GM18907 (cell line): ENCODE measurements around the gene TOMM34.

ENCODE experiments used
- ATAC-seq: cut with Tn5 transposase; IDR thresholded peaks from one replicate; pipeline ENCODE4 v1.9.1; 2021; ENCODE audit warnings: mild to moderate bottlenecking, moderate library complexity; ENCODE audit not compliant: unreplicated experiment

Gene TOMM34

GRCh38 chr20:44960103-44960852 lies at the start of gene TOMM34:
Gene TOMM34 (minus strand): TSS chr20:44960397. CDS start chr20:44960333, 64 bp downstream.
- ATAC-seq: peak; percentile 82

GRCh38 chr20:45008521-45009049 lies 48.4 kb upstream of the TOMM34 start:
- ATAC-seq: no peak

- ATAC-seq: no peak
These were observed 37.5 kb upstream of the TOMM34 start for GRCh38 chr20:44997668-44998067.

DNA sequence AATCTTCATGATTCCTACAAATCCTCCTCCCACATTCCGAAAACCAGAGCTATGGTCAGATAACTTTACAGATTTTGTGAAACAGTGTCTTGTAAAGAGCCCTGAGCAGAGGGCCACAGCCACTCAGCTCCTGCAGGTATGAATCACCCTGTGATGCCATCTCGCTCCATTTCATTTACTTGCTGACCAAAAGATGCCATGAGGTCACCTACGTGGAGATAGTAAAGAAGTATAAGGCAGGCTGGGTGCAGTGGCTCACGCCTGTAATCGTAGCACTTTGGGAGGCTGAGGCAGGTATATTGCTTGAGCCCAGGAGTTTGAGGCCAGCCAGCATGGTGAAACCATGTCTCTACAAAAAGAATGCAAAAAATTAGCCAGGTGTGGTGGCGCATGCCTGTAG lies 37.0 kb upstream of the TOMM34 start:
- ATAC-seq: no peak

DNA sequence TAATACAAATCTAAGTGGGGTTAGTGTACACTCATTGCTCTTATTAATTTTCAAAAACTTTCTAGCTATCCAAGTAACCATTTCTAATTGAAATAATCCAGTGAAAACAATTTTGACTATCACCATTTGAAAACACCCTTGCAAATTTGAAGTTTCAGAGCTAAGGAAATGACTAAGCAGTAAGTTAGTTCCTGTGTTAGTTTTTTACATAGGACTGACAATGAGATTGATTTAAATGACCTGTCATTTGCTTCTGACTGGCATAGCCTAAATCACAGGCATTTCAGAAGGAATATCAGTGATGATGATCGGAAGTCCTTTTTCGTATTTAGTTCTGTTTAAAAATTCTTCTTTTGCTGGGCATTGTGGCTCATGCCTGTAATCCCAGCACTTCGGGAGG lies 33.1 kb upstream of the TOMM34 start:
- no peak for ATAC-seq

GRCh38 chr20:44990957-44991356 lies 30.8 kb upstream of the TOMM34 start:
- no peak for ATAC-seq

GRCh38 chr20:44990425-44990824 lies 30.2 kb upstream of the TOMM34 start:
- no peak for ATAC-seq

- ATAC-seq: no peak
These were observed 28.5 kb upstream of the TOMM34 start for GRCh38 chr20:44988631-44989171.

GRCh38 chr20:44983093-44983674 lies 23.0 kb upstream of the TOMM34 start:
- no peak for ATAC-seq

DNA sequence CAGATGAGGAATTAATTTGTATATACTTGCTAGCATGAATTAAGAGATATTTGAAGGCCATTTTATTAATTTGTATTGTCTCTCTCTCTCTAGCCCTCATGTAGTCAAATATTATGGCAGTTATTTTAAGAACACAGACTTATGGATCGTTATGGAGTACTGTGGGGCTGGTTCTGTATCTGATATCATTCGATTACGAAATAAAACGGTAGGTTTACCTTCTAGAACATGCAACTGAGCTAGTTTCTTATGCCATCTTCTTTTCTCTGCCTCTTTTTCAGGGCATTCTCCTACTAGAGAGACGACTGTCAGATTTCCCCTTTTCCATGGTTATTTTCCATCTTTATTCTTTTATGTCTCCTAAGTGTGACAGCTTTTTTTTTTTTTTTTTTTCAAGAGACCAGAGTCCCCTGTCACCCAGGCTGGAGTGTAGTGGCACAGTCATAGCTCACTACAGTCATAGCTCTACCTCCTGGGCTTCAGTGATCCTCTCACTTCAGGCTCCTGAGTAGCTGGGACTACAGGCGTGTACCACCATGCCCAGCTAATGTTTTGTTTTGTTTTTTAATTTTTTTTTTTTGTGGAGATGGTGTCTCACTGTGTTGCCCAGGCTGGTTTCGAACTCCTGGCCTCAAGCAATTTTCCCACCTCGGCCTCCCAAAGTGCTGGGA lies 21.7 kb upstream of the TOMM34 start:
- no peak for ATAC-seq

DNA sequence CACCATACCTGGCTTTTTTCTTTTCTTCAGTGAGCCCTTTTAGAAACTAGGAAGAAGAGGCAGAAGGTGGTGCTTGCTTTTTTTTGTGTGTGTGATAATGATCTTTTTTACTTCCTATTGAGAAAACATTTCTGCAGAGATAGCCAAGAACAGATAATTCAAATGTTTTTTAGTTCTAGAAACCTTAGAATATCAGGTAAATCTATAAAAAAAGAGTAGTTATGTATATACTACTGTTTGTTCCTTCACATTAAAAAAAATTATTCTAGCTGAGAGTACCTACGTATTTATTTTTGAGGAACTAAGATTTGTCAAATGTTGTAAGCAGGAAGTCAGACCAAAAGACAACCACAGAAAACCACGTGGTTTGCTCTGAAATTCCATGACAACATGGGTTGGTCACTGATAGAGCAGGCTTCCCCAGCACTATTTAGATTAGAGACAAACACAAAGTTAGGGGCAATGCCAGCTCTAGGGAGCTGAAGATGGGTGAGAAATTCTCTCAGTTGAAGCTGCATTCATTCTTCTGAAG lies 19.0 kb upstream of the TOMM34 start:
- ATAC-seq: peak; percentile 85

DNA sequence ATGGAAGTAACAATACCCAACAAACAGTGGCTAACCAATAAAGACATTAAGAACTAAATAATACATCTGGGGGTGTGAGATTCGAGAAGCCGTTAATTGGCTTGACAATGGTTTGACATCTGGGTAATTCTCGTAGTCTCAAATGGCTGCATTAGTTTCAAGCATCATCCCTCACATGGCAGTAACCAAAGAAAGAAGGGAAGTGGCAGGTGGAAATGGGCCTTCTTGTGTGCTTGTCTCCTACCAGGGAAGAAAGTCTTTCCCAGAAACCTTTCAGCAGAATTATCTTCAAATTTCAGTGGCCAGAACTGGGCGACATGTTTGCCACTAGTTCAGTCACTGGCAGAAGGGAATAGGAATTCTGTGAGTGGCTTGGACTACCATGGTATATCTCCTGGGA lies 16.5 kb upstream of the TOMM34 start:
- no peak for ATAC-seq

DNA sequence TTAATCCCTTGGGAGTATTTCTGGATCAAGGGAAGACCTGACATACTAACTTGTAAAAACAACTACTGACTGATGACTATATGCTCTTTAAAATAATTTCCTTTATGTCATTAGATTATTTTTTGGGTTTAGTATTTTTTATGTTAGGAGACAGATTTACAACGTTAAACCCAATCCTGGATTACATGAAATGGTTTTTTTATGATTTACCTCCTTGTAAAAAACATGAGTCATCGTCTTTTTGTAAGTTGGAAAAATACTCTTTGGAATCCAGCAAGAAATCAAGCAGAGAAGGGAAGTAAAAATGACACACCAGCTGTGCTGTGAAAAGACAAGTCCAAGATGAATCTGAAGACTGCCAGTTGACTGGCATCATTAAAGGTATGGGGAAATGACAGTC lies 12.9 kb upstream of the TOMM34 start:
- ATAC-seq: no peak

DNA sequence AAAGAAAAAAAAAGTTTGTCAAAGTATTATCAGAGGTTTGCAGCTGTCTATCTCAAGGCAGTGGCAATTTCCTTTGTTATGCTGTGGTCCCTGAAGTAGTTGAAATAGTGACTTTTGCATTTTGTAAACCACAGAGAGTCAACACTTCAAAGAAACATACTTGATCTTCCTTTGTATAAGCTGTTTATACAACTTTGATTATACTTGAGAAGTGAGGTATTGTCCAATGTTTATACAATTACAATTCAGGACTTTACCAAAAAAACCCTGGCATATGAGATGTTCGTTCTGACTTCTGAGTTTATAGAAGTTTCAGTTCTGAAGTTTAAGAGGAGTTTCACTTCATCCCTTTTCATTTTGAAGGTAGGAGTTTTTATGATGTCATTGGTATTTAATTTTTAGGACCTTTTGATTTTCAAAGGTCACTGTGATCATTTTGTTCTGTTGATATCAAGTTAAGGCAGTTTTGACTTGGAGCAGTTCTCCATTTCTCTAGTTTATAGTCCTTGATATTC lies 10.1 kb upstream of the TOMM34 start:
- no peak for ATAC-seq

DNA sequence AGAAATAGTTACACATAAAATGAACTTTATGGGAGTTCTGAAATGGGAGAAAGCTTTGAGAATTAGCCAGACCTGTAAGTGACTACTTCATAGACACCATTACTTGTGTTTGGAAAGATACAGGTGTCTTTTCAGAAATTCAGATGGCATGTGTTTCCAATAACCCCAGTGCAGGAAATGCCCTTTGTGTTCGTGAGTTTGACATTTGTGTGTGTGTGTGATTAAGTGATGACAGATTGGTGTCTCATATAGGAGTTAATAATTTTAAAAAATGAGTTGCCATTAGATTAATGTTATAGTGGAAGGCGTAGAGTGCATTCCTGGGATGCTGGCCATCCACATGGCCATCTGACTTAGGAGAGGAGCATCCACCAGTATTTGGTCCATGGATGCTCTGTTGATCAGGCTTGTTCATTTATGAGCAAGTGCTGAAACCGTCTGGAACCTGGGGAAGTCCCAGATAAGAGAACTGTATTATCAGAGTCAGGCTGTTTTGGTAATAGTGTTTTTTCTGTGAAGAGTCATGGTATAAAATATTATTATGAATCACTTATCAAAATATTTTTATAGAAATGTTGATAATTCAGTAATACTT lies 9.2 kb upstream of the TOMM34 start:
- no peak for ATAC-seq

- peak; percentile 24 for ATAC-seq
These were observed 7.1 kb upstream of the TOMM34 start for GRCh38 chr20:44967207-44967807.

DNA sequence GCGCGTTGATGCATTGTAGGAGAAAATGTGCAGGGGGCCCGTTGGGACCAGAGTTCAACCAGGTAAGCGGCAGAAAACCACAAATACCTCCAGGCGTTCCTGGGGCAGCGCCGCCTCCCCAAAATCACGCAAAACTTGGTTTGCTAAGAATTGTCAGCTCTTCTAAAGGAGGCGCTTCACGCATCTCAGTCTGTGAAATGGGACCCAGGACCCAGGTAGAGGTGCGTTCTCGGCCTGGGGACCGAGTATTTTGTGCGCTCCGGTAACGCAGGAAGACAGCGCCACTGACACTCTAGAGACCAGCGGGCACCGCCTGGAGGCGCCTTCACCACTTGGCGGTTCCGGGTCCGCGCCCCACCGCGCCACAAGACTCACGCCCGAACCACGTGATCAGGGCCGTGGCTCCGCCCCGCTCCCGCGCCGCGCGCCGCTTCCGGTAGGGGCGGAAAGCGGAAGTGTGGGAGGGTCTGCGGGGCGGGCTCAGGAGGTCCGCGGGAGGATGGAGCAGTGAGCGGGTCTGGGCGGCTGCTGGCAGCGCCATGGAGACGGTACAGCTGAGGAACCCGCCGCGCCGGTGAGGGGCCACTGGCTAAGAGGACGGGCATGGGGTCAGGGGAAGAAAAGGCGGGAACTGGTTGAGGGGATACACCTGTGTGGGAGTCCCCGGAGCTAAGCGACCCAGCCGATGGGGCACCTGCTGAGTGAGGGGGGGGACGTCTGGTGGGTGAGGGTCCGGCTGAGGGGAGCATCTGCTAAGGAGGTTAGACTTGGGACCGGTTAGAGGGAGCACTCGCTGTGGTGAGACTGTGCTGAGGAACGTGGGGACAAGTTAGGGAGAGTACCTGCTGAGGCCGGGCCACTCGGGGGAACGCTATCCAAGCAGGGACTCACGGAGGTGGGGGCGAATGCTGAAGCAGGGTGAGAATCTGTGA lies 6.1 kb upstream of the TOMM34 start, which contains the start of gene STK4:
Gene STK4 (plus strand): TSS at position 483 of the 932 bp plus-strand sequence. CDS start 57 bp downstream, at position 540.
- peak; percentile 71 for ATAC-seq

GRCh38 chr20:44965651-44966029 lies 5.4 kb upstream of the TOMM34 start:
- ATAC-seq: no peak
